OCI-LY7 (cell line): ENCODE data around the gene TMEM178B. TPM values are rescaled to one million over a fixed set of nuclear protein-coding genes. Genes with fewer than 3 reads are reported as not detected.

Experiments used
- BruUV-seq: library from RNA; stranded (reverse); fragments of 400-500 nt; replicated peaks from 2 replicates; lab custom pipeline; 2021; lab: Mats Ljungman, UMichigan
- CTCF ChIA-PET: fragments of 300-600 bp; sonication (Branson Sonifier 250); formaldehyde crosslinking; loops from one replicate; lab custom pipeline; 2022; ENCODE audit warnings: antibody characterized with exemption; ENCODE audit not compliant: unreplicated experiment; lab: Charles Lee
- POLR2A ChIA-PET: fragments of 300-600 bp; sonication (Branson Sonifier 250); formaldehyde crosslinking; loops from one replicate; lab custom pipeline; 2022; ENCODE audit warnings: antibody characterized with exemption; lab: Charles Lee
- DNase-seq: peaks from one replicate; pipeline ENCODE4 v3.0.0-alpha.2; 2015; ENCODE audit warnings: low spot score
- H2AFZ ChIP-seq: fragments of 200-600 bp; sonication (generic), shearing (Covaris generic); 2 replicates; pipeline ENCODE4 v1.6.1; 2014; ENCODE audit warnings: mild to moderate bottlenecking, antibody characterized with exemption, low read length, moderate library complexity
- H3K27ac ChIP-seq: fragments of 200-600 bp; sonication (generic); 2 replicates; pipeline ENCODE4 v1.5.1; 2014; ENCODE audit warnings: mixed run types, low read depth, mild to moderate bottlenecking, moderate library complexity, low read length, inconsistent platforms; ENCODE audit not compliant: poor library complexity, severe bottlenecking
- H3K36me3 ChIP-seq: fragments of 200-600 bp; sonication (generic); 2 replicates; pipeline ENCODE4 v1.6.1; 2014; ENCODE audit warnings: mild to moderate bottlenecking, antibody characterized with exemption, low read length, moderate library complexity, mixed read lengths; ENCODE audit not compliant: insufficient read depth
- H3K4me1 ChIP-seq: fragments of 200-600 bp; sonication (generic); 2 replicates; pipeline ENCODE4 v1.5.1; 2014; ENCODE audit warnings: mild to moderate bottlenecking, low read length; ENCODE audit not compliant: insufficient read depth, poor library complexity, severe bottlenecking
- H3K4me2 ChIP-seq: fragments of 200-600 bp; sonication (generic); 2 replicates; pipeline ENCODE4 v1.6.1; 2014; ENCODE audit warnings: mild to moderate bottlenecking, low read length
- H3K4me3 ChIP-seq: fragments of 200-600 bp; sonication (generic); 2 replicates; pipeline ENCODE4 v1.5.1; 2014; ENCODE audit warnings: mild to moderate bottlenecking, low read depth, low read length; ENCODE audit not compliant: poor library complexity, severe bottlenecking
- H3K79me2 ChIP-seq: fragments of 200-600 bp; sonication (generic); 2 replicates; pipeline ENCODE4 v1.6.1; 2016; ENCODE audit warnings: low read depth, mild to moderate bottlenecking, low read length, moderate library complexity, mixed read lengths; ENCODE audit not compliant: insufficient read depth
- H3K9me2 ChIP-seq: fragments of 200-600 bp; sonication (generic); 2 replicates; pipeline ENCODE4 v1.6.1; 2016; ENCODE audit warnings: mild to moderate bottlenecking, low read length, mixed read lengths; ENCODE audit not compliant: insufficient read depth
- H3K9me3 ChIP-seq: fragments of 200-600 bp; sonication (generic); 2 replicates; pipeline ENCODE4 v1.6.1; 2014; ENCODE audit warnings: mild to moderate bottlenecking, mixed run types, low read length, mixed read lengths
- H4K20me1 ChIP-seq: fragments of 200-600 bp; sonication (generic); 2 replicates; pipeline ENCODE4 v1.6.1; 2014; ENCODE audit warnings: mild to moderate bottlenecking, antibody characterized with exemption, low read length, moderate library complexity, mixed read lengths; ENCODE audit not compliant: insufficient read depth
- EZH2phosphoT487 ChIP-seq: fragments of 200-600 bp; sonication (generic); IDR thresholded peaks from 2 replicates; pipeline ENCODE4 v1.6.1; 2018; ENCODE audit warnings: low read depth, borderline replicate concordance, mild to moderate bottlenecking, mixed run types, antibody characterized with exemption, low read length, moderate library complexity, mixed read lengths
- intact Hi-C: fragments of 100-400 bp; cut with micrococcal nuclease; formaldehyde crosslinking; loops from one replicate; pipeline ENCODE4 v1.10.0; 2022; ENCODE audit not compliant: unreplicated experiment
- total RNA-seq, 2 experiments: library from RNA; depleted of rRNA in 1 of 2; stranded (reverse); fragments of >200 nt in 1 of 2; shearing (Covaris generic) in 1 of 2; gene quantifications; 2 replicates each; pipeline ENCODE4 v1.2.3, GENCODE V29; 2014 to 2022
- TF ChIP-seq, protein P1 (sequence below): fragments of 200-600 bp; sonication (generic); conservative IDR thresholded peaks from 2 replicates; pipeline ENCODE4 v1.5.1; 2014; ENCODE audit warnings: mild to moderate bottlenecking, antibody characterized with exemption, low read length, moderate library complexity, mixed read lengths

The TMEM178B gene
- total RNA-seq, 2 experiments from 2014 or later: not detected

DNA sequence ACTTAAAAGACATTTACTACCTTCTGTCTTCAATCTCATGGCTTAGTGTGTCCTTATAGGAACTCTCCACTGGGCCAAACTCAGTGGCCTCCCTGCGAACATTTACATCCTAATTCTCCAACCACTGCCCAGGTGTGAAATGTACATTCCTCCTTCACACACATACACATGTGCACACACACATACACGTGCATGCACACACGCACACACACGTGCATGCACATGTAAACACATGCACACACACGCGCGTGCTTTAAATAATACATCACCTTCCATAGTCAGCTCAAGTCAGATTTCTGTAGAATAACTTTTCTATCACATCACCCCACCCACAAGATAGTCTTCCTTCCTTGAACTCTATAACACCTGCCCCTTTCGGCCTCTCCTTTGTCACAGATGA is 216.5 kb downstream of the TMEM178B start:
- Histone ChIP-seq H3K79me2 (no peaks in the 10 kb centered on the region), H4K20me1 (no peaks in the 10 kb centered on the region), H3K27ac (no peak overlapping the region), H3K4me2 (no peak overlapping the region), H3K4me1 (no peaks in the 10 kb centered on the region), H3K36me3 (no peaks in the 10 kb centered on the region), H3K4me3 (no peak overlapping the region), H2AFZ (no peak overlapping the region), H3K9me2 (no peaks in the 10 kb centered on the region), H3K9me3 (no peaks in the 10 kb centered on the region)
- BruUV-seq: no TSS peak
- ChIA-PET POLR2A (no interaction called here), CTCF (no interaction called here)
- intact Hi-C loops: no loop called here
- TF ChIP-seq EZH2phosphoT487: no peak
- TF ChIP-seq, protein P1, sequence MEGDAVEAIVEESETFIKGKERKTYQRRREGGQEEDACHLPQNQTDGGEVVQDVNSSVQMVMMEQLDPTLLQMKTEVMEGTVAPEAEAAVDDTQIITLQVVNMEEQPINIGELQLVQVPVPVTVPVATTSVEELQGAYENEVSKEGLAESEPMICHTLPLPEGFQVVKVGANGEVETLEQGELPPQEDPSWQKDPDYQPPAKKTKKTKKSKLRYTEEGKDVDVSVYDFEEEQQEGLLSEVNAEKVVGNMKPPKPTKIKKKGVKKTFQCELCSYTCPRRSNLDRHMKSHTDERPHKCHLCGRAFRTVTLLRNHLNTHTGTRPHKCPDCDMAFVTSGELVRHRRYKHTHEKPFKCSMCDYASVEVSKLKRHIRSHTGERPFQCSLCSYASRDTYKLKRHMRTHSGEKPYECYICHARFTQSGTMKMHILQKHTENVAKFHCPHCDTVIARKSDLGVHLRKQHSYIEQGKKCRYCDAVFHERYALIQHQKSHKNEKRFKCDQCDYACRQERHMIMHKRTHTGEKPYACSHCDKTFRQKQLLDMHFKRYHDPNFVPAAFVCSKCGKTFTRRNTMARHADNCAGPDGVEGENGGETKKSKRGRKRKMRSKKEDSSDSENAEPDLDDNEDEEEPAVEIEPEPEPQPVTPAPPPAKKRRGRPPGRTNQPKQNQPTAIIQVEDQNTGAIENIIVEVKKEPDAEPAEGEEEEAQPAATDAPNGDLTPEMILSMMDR: no peak
- no peak for DNase-seq

DNA sequence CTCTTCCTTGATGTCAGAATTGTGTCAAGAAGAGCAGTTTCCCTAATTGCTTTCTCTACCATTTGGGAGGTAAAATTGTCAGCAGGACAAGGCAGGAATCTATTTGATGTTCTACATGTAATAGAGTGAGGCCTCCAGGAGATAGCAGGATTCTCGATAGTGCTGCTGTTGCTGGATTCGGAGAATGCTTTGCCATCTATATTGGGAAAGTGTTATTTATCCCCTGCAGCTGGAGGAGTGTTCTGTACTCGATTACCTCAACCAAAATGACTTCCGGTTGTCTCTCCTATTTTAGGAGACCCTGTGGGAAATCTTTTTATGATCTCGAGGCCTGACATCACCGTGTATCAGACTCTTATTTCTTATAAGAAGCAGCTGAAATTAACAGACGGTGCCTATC is 217.1 kb downstream of the TMEM178B start:
- Histone ChIP-seq H3K27ac (no peak overlapping the region), H3K9me3 (no peaks in the 10 kb centered on the region), H3K79me2 (no peaks in the 10 kb centered on the region), H3K4me2 (no peak overlapping the region), H3K4me3 (no peak overlapping the region), H3K36me3 (no peaks in the 10 kb centered on the region), H2AFZ (no peak overlapping the region), H4K20me1 (no peaks in the 10 kb centered on the region), H3K9me2 (no peaks in the 10 kb centered on the region), H3K4me1 (no peaks in the 10 kb centered on the region)
- no TSS peak for BruUV-seq
- no peak for TF ChIP-seq EZH2phosphoT487
- TF ChIP-seq, protein P1: no peak
- ChIA-PET CTCF (no interaction called here), POLR2A (interaction anchor here (0.6 kb wide), 1 partner anchor 470 kb away, joined by 3 read pairs; no protein-coding TSS in a partner anchor)
- DNase-seq: no peak
- intact Hi-C loops: no loop called here

DNA sequence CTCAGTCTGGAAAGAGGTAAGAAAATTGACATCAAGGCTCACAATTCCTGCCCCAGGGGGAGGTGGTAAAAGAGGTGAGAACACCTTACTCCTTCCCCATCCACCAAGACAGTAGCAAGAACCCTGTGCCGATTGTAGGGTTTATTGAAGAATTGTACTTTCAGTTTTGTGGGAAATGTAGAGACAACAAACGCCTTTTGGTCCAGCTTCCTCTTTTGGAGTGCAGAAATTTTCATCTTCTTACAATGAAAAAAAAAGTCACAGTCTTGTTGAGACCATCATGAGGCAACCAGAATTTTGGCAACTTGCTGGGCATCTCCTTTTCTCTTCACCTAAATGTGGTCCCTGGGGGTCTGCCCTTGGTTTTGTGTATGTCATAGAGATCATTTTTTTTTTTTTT is 217.7 kb downstream of the TMEM178B start:
- TF ChIP-seq, protein P1: no peak
- no peak for TF ChIP-seq EZH2phosphoT487
- Histone ChIP-seq H3K4me1 (no peaks in the 10 kb centered on the region), H3K79me2 (no peaks in the 10 kb centered on the region), H3K36me3 (no peaks in the 10 kb centered on the region), H4K20me1 (no peaks in the 10 kb centered on the region), H3K4me2 (no peak overlapping the region; the same call in 1 of the 2 replicates), H3K4me3 (no peak overlapping the region), H3K9me3 (no peaks in the 10 kb centered on the region), H3K9me2 (no peaks in the 10 kb centered on the region), H2AFZ (no peak overlapping the region), H3K27ac (no peak overlapping the region)
- no TSS peak for BruUV-seq
- ChIA-PET CTCF (no interaction called here), POLR2A (interaction anchor here (0.6 kb wide), 1 partner anchor 470 kb away, joined by 3 read pairs; no protein-coding TSS in a partner anchor)
- intact Hi-C loops: no loop called here
- DNase-seq: no peak
